GM12892 (cell line): ENCODE results near the gene ALG6.

ENCODE experiments used
- POLR2A ChIP-seq: IDR thresholded peaks from 2 replicates; pipeline ENCODE4 v1.6.1; 2011; ENCODE audit warnings: low read depth, low read length, control low read depth
- POLR2AphosphoS5 ChIP-seq: IDR thresholded peaks from 2 replicates; pipeline ENCODE4 v1.6.1; 2011; ENCODE audit warnings: low read depth, low read length, control low read depth

GRCh38 chr1:63487336-63488065 lies 120.1 kb downstream of the ALG6 start:
- TF ChIP-seq POLR2A (no peak), POLR2AphosphoS5 (no peak)
